GM23248 (cell line): Measurements from ENCODE around the gene ETV6.

Source experiments
- EZH2 ChIP-seq: fragments of 200-600 bp; sonication (generic); IDR thresholded peaks from 2 replicates; pipeline ENCODE4 v1.6.1; 2018; ENCODE audit warnings: antibody characterized with exemption, mild to moderate bottlenecking; ENCODE audit not compliant: insufficient read depth, poor library complexity, severe bottlenecking
- EZH2phosphoT487 ChIP-seq: fragments of 200-600 bp; sonication (generic); IDR thresholded peaks from 2 replicates; pipeline ENCODE4 v1.6.1; 2018; ENCODE audit warnings: antibody characterized with exemption, moderate library complexity, mild to moderate bottlenecking, low read depth; ENCODE audit not compliant: insufficient read depth

DNA sequence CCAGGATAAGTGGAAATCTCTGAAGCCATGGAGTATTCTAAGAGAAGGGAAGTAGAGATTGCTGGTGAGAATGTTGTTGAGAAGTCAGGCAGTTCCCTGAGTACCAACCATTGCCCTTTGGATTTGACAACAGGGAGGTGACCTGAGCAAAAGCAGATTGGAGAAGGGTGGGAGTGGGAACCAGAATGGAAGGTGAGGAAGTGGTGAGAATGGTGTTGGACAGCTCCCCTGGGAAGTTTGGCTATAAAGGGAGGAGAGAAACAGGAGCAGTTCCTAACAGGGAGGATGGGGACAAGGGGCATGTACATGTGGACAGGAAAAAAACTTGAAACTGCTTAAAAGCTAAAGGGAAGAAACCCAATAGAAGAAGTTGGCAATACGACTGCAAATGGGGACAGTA is 198.1 kb downstream of the ETV6 start:
- no peak for TF ChIP-seq EZH2
- no peak for TF ChIP-seq EZH2phosphoT487
